Stimulated activated CD8-positive, alpha-beta memory T cell treated with anti-CD3 and anti-CD28 coated beads, Interleukin-2, amount 100 ng/mL, for 1 hour (primary cell): ENCODE data around the gene TMX4.
"Not testable (repeated sequence)": the region's sequence is repeated elsewhere in the genome, so short reads cannot be mapped to it uniquely, and the experiment has no call there.

Experiments
- DNase-seq, 2 donors: peaks; one replicate each; pipeline ENCODE4 v3.0.0-alpha.2; 2020; ENCODE audit warnings: low read depth in 2 of 2

TMX4 gene

GRCh38 chr20:8019246-8019997 lies at the start of gene TMX4:
Gene TMX4, minus strand, starts transcription at chr20:8019761. Its CDS starts 148 bp downstream, at chr20:8019613.
- DNase-seq = peak; percentile 78 to 81

GRCh38 chr20:8067082-8067481 lies 47.5 kb upstream of the TMX4 start:
- no peak for DNase-seq

- no peak for DNase-seq
These were observed 47.1 kb upstream of the TMX4 start for GRCh38 chr20:8066662-8067061.

GRCh38 chr20:8065691-8066090 lies 46.1 kb upstream of the TMX4 start:
- no peak for DNase-seq

GRCh38 chr20:8062756-8063155 lies 43.2 kb upstream of the TMX4 start:
- DNase-seq = no peak

GRCh38 chr20:8061861-8062518 lies 42.4 kb upstream of the TMX4 start:
- DNase-seq = no peak

- no peak for DNase-seq
These were observed 41.4 kb upstream of the TMX4 start for GRCh38 chr20:8060977-8061376.

- DNase-seq = no peak
These were observed 38.3 kb upstream of the TMX4 start for GRCh38 chr20:8057871-8058270.

- no peak for DNase-seq
These were observed 35.5 kb upstream of the TMX4 start for GRCh38 chr20:8055096-8055495.

GRCh38 chr20:8050157-8050837 lies 30.7 kb upstream of the TMX4 start:
- no peak for DNase-seq

- no peak for DNase-seq
These were observed 29.7 kb upstream of the TMX4 start for GRCh38 chr20:8049310-8049709.

- no peak for DNase-seq
These were observed 26.4 kb upstream of the TMX4 start for GRCh38 chr20:8045946-8046345.

GRCh38 chr20:8043687-8044282 lies 24.2 kb upstream of the TMX4 start:
- no peak for DNase-seq

GRCh38 chr20:8039042-8039441 lies 19.5 kb upstream of the TMX4 start:
- DNase-seq = no peak

GRCh38 chr20:8036771-8037170 lies 17.2 kb upstream of the TMX4 start:
- no peak for DNase-seq

GRCh38 chr20:8033151-8033841 lies 13.7 kb upstream of the TMX4 start:
- no peak for DNase-seq

- no peak for DNase-seq
These were observed 12.9 kb upstream of the TMX4 start for GRCh38 chr20:8032499-8032898.

GRCh38 chr20:8031539-8031938 lies 12.0 kb upstream of the TMX4 start:
- DNase-seq = not testable (repeated sequence)

- DNase-seq = no peak
These were observed 2.1 kb upstream of the TMX4 start for GRCh38 chr20:8021541-8022269.

- DNase-seq = no peak
These were observed 936 bp upstream of the TMX4 start for GRCh38 chr20:8020314-8021079.

- DNase-seq = no peak
These were observed 362 bp upstream of the TMX4 start for GRCh38 chr20:8019998-8020247.
